Uterus (tissue), 2 donors: ENCODE data around the gene FRMD8.

Experiments
- POLR2A ChIP-seq, 2 donors: fragments of 450-650 bp; IDR thresholded peaks; one replicate each; pipeline ENCODE4 v1.6.1; 2016; ENCODE audit warnings: antibody characterized with exemption in 2 of 2, mild to moderate bottlenecking in 1 of 2, moderate library complexity in 1 of 2
- TF ChIP-seq, protein P1 (sequence below), 4 experiments: fragments of 200-600 bp in 2 of 4; fragments of 450-650 bp in 2 of 4; sonication (generic) in 2 of 4; IDR thresholded peaks; one replicate each; pipeline ENCODE4 v1.5.1; 2016 to 2019; ENCODE audit warnings: antibody characterized with exemption in 4 of 4, mild to moderate bottlenecking in 2 of 4, moderate library complexity in 1 of 4

DNA sequence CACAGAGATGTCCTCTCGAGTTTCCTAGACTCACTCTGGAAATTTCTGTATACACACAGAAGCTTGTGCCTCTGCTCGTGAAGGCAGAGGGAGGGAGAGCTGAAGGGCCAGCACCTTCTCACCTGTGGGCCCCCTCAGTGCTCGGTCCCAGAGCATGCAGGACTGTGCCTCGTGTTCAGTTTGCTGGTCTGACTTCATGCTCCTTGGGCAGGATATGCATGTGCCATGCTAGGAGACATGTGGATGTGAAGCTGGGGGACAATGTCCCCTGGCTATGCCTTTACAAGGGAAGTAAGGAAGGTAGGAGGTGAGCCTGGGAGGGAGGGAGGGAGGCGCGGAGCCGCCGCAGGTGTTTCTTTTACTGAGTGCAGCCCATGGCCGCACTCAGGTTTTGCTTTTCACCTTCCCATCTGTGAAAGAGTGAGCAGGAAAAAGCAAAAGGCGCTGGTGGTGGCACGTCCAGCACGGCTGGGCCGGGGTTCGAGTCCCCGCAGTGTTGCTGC lies 58.7 kb downstream of the FRMD8 start:
- TF ChIP-seq, protein P1, sequence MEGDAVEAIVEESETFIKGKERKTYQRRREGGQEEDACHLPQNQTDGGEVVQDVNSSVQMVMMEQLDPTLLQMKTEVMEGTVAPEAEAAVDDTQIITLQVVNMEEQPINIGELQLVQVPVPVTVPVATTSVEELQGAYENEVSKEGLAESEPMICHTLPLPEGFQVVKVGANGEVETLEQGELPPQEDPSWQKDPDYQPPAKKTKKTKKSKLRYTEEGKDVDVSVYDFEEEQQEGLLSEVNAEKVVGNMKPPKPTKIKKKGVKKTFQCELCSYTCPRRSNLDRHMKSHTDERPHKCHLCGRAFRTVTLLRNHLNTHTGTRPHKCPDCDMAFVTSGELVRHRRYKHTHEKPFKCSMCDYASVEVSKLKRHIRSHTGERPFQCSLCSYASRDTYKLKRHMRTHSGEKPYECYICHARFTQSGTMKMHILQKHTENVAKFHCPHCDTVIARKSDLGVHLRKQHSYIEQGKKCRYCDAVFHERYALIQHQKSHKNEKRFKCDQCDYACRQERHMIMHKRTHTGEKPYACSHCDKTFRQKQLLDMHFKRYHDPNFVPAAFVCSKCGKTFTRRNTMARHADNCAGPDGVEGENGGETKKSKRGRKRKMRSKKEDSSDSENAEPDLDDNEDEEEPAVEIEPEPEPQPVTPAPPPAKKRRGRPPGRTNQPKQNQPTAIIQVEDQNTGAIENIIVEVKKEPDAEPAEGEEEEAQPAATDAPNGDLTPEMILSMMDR (IDR thresholded peaks at IDR 0.05) = no peak
- TF ChIP-seq POLR2A (IDR thresholded peaks at IDR 0.05) = no peak
